Endothelial cell of hepatic sinusoid (primary cell): ENCODE measurements around the gene TCOF1.
"Not testable (repeated sequence)": the region's sequence is repeated elsewhere in the genome, so short reads cannot be mapped to it uniquely, and the experiment has no call there.

ENCODE experiments used
- in situ Hi-C: cut with HindIII; loops from 2 replicates; pipeline ENCODE4 v1.10.0; 2017; ENCODE audit warnings: low sequenced_read_pairs

TCOF1 gene

DNA sequence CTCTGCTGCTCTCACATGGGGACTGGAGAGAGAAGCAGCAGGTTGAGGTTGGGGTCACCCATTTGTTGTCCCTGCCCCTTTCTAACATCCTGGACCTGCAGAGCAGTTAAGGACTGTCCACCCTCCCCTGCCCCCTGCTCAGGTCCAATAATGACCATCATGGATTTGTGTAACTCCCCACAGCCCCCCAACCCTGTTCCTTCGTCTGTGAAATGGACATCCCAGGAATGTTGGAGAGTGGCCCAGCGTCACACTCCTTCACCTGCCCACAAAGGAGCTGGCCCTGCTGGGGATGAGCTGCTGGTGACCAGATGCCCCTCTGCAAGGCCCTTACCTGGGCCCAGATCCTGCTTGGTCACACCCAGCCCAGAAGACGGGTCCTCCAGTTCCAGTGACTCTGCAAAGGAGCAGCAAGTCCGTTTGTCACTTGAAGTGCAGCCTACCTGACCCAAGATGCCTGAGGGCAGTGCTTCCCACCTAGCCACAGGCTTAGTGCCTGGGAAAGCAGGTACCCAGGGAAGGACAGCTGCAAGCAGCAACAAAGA, 44.8 kb downstream of the TCOF1 start:
- in situ Hi-C loops, result loop anchor here (5.0 kb wide), 2 partner anchors 50 to 105 kb away; partner anchors contain the start of gene NDST1

GRCh38 chr5:150402901-150403342, 45.4 kb downstream of the TCOF1 start:
- in situ Hi-C loops, result loop anchor here (5.0 kb wide), 2 partner anchors 49 to 104 kb away; partner anchors contain the start of gene NDST1

GRCh38 chr5:150404121-150404520, 46.6 kb downstream of the TCOF1 start:
- in situ Hi-C loops, result loop anchor here (5.0 kb wide), 2 partner anchors 48 to 103 kb away; partner anchors contain the start of gene NDST1

- in situ Hi-C loops, result loop anchor here (5.0 kb wide), 2 partner anchors 48 to 103 kb away; partner anchors contain the start of gene NDST1
Observed at GRCh38 chr5:150404535-150404934, 47.0 kb downstream of the TCOF1 start.

DNA sequence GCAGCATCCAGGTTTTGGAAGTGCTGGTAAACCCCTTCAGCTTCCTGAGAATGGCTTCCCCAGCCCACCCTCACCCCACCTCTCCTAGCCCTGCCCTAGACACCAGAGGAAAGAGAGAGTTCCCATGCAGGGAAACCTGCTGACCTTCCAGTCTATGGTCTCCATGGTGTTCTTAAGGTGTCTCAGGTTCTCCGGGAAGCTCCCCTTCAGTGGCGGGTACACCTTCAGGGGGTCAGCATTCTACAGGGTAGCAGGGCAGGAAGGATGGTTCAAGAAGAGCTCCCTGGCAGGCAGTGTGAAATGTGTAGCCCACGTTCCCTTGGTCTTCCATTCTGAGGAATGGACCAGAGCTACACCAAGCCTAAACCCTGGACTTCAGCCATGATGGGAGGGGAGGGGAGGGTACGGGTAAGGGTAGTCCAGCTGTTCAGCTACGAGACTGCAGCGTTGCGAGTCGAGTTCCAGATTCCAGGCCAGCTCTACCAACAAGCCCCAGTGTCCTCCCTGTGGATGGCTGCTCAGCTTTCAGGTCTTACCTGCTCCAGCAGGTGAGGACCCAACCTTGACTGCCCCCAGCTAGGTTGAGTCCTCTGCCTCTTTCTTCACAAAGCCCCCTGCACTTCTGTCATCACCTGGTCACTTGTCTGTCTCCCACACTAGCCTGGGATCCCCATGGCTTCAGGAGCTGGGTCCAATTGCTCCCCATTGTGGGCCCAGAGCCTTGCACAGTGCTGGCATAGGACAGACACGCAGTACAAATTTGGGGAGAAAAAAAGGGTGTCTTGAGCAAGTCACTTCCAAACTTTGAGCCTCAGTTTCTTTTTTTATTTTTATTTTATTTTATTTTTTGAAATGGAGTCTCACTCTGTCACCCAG, 47.7 kb downstream of the TCOF1 start:
- in situ Hi-C loops, result loop anchor here (5.0 kb wide), 2 partner anchors 47 to 102 kb away; partner anchors contain the start of gene NDST1

GRCh38 chr5:150406103-150406722, 48.7 kb downstream of the TCOF1 start:
- in situ Hi-C loops, result no loop called here

GRCh38 chr5:150406723-150407095, 49.2 kb downstream of the TCOF1 start:
- in situ Hi-C loops, result no loop called here

- in situ Hi-C loops, result no loop called here
Observed at GRCh38 chr5:150407096-150407720, 49.7 kb downstream of the TCOF1 start.

- in situ Hi-C loops, result no loop called here
Observed at GRCh38 chr5:150408231-150408943, 50.9 kb downstream of the TCOF1 start.

GRCh38 chr5:150409638-150410523, 52.4 kb downstream of the TCOF1 start:
- in situ Hi-C loops, result no loop called here

DNA sequence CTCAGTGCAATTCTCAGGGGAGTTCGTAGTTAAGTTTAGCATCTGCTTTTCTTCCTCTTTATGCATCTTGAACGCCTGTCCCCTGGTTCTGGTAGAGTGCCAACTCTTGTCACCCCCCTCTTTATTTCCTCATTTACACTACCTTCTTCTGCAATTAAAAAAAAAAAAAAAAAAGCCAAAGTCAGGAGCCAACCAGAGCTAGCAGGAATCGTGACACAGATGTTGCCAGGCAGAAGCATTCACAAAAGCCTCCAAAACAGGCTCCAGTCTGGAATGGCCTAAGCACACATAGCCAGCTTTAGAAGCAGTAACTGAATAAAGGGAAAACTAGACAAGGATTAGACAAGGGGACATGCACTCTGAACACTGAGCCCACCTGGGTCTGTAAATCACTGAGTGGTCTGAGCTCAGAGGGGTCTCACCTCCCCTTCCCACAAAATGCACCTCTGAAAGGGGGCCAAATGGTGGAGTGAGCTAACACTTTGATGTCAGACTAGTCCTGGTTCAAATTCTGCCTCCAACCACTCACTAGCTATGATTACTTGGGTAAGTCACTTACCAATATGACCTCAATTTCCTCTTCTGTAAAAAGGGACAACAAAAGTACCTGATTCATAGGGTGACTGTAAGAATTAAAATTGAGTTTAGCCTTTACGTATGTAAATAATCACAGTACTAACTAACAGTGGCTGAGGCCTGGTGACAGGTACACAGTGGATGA, 53.2 kb downstream of the TCOF1 start:
- in situ Hi-C loops, result no loop called here

- in situ Hi-C loops, result no loop called here
Observed at GRCh38 chr5:150411245-150411979, 53.9 kb downstream of the TCOF1 start.

GRCh38 chr5:150412319-150413175, 55.0 kb downstream of the TCOF1 start, which contains the start of gene CD74:
Gene CD74 (minus strand): TSS chr5:150412910. CDS start chr5:150412749, 161 bp downstream.
- in situ Hi-C loops, result no loop called here

DNA sequence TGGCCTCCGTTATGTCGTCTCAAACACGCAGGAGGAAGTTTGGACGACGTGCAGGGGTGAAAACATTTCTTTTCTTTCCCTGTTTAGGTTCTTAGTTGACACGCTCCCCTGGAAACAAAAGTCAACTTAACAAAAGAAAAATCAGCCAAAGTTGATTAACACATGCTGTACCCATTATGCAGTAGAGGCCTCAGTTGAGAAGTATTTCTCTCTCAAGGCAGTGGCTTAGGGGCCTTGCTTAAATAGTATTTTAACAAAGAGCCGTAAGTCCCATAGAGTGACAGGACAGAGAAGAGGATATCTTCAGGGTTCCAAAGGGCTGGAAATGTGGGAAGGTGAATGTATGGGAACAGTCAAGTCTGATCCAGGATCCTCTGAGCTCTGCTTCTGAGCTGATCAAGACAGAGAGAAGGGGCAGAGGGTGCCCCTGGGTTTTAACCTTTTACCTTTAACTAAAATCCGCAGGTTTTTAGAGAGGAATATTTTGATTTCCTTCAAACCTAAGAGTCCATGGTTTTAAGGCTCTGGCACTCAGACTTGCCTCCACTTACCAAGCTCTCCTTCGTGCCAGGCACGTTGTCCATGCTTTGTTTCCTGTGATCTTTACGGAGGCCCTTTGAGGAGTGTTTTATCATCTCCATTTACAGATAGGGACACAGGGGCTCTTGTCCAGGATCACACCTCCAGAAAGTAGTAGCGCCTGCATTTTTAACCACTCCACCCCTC, 55.8 kb downstream of the TCOF1 start:
- in situ Hi-C loops, result no loop called here

DNA sequence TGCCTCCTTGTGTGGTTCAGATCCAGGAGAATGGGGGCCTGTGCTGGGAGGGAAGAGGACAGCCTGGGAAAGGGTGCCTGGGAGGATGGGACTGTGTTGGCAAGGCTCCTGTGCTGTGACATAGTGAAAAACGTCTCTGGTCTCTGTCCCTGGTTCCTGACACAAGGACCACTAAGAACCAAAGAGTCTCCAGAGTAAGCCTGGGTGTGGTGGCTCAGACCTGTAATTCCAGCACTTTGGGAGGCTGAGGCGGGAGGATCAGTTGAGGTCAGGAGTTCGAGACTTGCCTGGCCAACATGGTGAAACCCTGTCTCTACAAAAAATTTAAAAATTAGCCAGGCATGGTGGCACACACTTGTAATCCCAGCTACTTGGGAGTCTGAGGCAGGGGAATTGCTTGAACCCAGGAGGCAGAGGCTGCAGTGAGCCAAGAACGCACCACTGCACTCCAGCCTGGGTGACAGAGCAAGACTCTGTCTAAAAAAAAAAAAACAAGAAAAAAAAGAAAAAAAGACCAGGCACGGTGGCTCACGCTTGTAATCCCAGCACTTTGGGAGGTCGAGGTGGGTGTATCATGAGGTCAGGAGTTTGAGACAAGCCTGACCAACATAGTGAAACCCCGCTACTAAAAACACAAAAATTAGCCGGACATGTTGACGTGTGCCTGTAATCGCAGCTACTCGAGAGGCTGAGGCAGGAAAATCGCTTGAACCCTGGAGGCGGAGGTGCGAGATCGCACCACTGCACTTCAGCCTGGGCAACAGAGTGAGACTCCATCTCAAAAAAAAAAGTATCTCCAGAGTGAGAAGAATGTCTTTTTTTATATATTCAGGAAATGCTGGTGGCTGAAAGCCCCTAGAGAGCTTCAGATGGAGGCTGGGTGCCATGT, 56.6 kb downstream of the TCOF1 start:
- in situ Hi-C loops, result not testable (repeated sequence)
